A549 (cell line): ENCODE measurements around the gene FOXJ3. TPM values are rescaled to one million over a fixed set of nuclear protein-coding genes. Genes with fewer than 3 reads are reported as not detected.

Source experiments
- ATAC-seq, 2 experiments: fragments of 200-7000 bp in 1 of 2; fragments of >200 bp in 1 of 2; cut with Nextera tagmentation in 1 of 2; cut with Tn5 transposase in 1 of 2; 3 replicates each; pipeline versions ENCODE4 v1.8.0 to v1.9.1; 2018 to 2020; ENCODE audit warnings: mild to moderate bottlenecking in 1 of 2, moderate library complexity in 1 of 2
- CTCF ChIA-PET: fragments of 300-600 bp; sonication (Branson Sonifier 250); formaldehyde crosslinking; extraction: SDS; loops from one replicate; lab custom pipeline; 2021; ENCODE audit warnings: antibody characterized with exemption, inconsistent platforms; lab: Yijun Ruan, JAX
- POLR2A ChIA-PET: fragments of 350-600 bp; formaldehyde crosslinking; extraction: SDS; loops from one replicate; lab custom pipeline; 2021; ENCODE audit warnings: antibody characterized with exemption, inconsistent platforms; lab: Yijun Ruan, JAX
- DNase-seq, 2 experiments: peaks; one replicate each; pipeline versions ENCODE4 v3.0.0 to v3.0.0-alpha.2; 2011 to 2016; ENCODE audit warnings: low read depth in 1 of 2, low spot score in 1 of 2
- FAIRE-seq: peaks from 2 replicates; lab custom pipeline; 2011; peaks lifted over from hg19 to GRCh38; lab: Jason Lieb, UNC
- H3K27ac ChIP-seq, 2 experiments: fragments of >200 bp; sonication (Bioruptor Twin); formaldehyde crosslinking; 3 replicates each; pipeline ENCODE4 v1.5.1; 2016 to 2017
- H3K4me1 ChIP-seq: fragments of >200 bp; sonication (Bioruptor Twin); formaldehyde crosslinking; 3 replicates; pipeline ENCODE4 v1.6.1; 2016
- H3K4me2 ChIP-seq: fragments of >200 bp; sonication (Bioruptor Twin); formaldehyde crosslinking; 3 replicates; pipeline ENCODE4 v1.6.1; 2016
- H3K4me3 ChIP-seq: fragments of >200 bp; sonication (Bioruptor Twin); formaldehyde crosslinking; 3 replicates; pipeline ENCODE4 v1.5.1; 2016
- H3K9me3 ChIP-seq: fragments of >200 bp; sonication (Bioruptor Twin); formaldehyde crosslinking; 3 replicates; pipeline ENCODE4 v1.6.1; 2016
- BHLHE40 ChIP-seq: IDR thresholded peaks from 2 replicates; pipeline ENCODE4 v1.6.1; 2012; ENCODE audit warnings: low read depth, low read length, inconsistent platforms
- CBX2 ChIP-seq: fragments of 200-600 bp; sonication (generic); IDR thresholded peaks from 2 replicates; pipeline ENCODE4 v1.6.1; 2016; ENCODE audit warnings: low read depth, mild to moderate bottlenecking, borderline replicate concordance
- CEBPB ChIP-seq, 2 experiments: fragments of >200 bp in 1 of 2; sonication (Bioruptor Twin) in 1 of 2; formaldehyde crosslinking in 1 of 2; IDR thresholded peaks; 2 replicates each; pipeline ENCODE4 v1.6.1; 2012 to 2016
- CHD2 ChIP-seq: fragments of 150-350 bp; IDR thresholded peaks from 2 replicates; pipeline ENCODE4 v1.6.1; 2014; ENCODE audit warnings: low read length; ENCODE audit not compliant: partially characterized antibody
- FOSB ChIP-seq: fragments of 250-450 bp; sonication (Bioruptor Pico); IDR thresholded peaks from 2 replicates; pipeline ENCODE4 v1.5.0; 2020; ENCODE audit warnings: mild to moderate bottlenecking, moderate library complexity
- HDAC2 ChIP-seq: fragments of 200-600 bp; sonication (generic); IDR thresholded peaks from 2 replicates; pipeline ENCODE4 v1.6.1; 2016
- HEYL ChIP-seq: fragments of 250-450 bp; sonication (Bioruptor Pico); IDR thresholded peaks from 2 replicates; pipeline ENCODE4 v1.8.0; 2021; ENCODE audit warnings: mild to moderate bottlenecking, moderate library complexity
- HMGXB4 ChIP-seq: fragments of 250-450 bp; sonication (Bioruptor Pico); IDR thresholded peaks from 2 replicates; pipeline ENCODE4 v1.5.0; 2021; ENCODE audit warnings: mild to moderate bottlenecking, moderate library complexity, borderline replicate concordance
- HOXB13 ChIP-seq: fragments of 250-450 bp; sonication (Bioruptor Pico); IDR thresholded peaks from 2 replicates; pipeline ENCODE4 v1.5.0; 2020; ENCODE audit warnings: low read depth, mild to moderate bottlenecking, moderate library complexity
- JUN ChIP-seq, 2 experiments: fragments of >200 bp; sonication (Bioruptor Twin); formaldehyde crosslinking; IDR thresholded peaks; 2 replicates in 1 of 2; 3 replicates in 1 of 2; pipeline ENCODE4 v1.6.1; 2016 to 2017
- KDM1A ChIP-seq: fragments of 200-600 bp; sonication (generic); IDR thresholded peaks from 2 replicates; pipeline ENCODE4 v1.6.1; 2016; ENCODE audit warnings: low read depth, mild to moderate bottlenecking
- KDM5A ChIP-seq: fragments of 200-600 bp; sonication (generic); IDR thresholded peaks from 2 replicates; pipeline ENCODE4 v1.6.1; 2016; ENCODE audit warnings: antibody characterized with exemption, mild to moderate bottlenecking
- MAFK ChIP-seq: fragments of 450-650 bp; IDR thresholded peaks from 2 replicates; pipeline ENCODE4 v1.6.1; 2014; ENCODE audit not compliant: partially characterized antibody
- MYC ChIP-seq: IDR thresholded peaks from 2 replicates; pipeline ENCODE4 v1.6.1; 2012; ENCODE audit warnings: mild to moderate bottlenecking, inconsistent platforms, low read length, improper control_type of control experiment, borderline replicate concordance
- NR3C1 ChIP-seq: fragments of >200 bp; sonication (Bioruptor Twin); formaldehyde crosslinking; IDR thresholded peaks from 3 replicates; pipeline ENCODE4 v1.6.1; 2017
- POLR2A ChIP-seq: IDR thresholded peaks from 2 replicates; pipeline ENCODE4 v1.6.1; 2012; ENCODE audit warnings: mild to moderate bottlenecking, low read length
- RAD21 ChIP-seq, 2 experiments: fragments of >200 bp in 1 of 2; sonication (Bioruptor Twin) in 1 of 2; formaldehyde crosslinking in 1 of 2; IDR thresholded peaks in 1 of 2; conservative IDR thresholded peaks in 1 of 2; 2 replicates in 1 of 2; 3 replicates in 1 of 2; pipeline ENCODE4 v1.6.1; 2012 to 2018; ENCODE audit warnings: inconsistent platforms in 1 of 2
- SMC3 ChIP-seq: fragments of >200 bp; sonication (Bioruptor Twin); formaldehyde crosslinking; IDR thresholded peaks from 3 replicates; pipeline ENCODE4 v1.6.1; 2018; ENCODE audit warnings: inconsistent platforms
- SREBF2 ChIP-seq: fragments of 450-650 bp; IDR thresholded peaks from 2 replicates; pipeline ENCODE4 v1.6.1; 2014; ENCODE audit warnings: mild to moderate bottlenecking, moderate library complexity
- TFCP2L1 ChIP-seq: fragments of 250-450 bp; sonication (Bioruptor Pico); IDR thresholded peaks from 2 replicates; pipeline ENCODE4 v1.5.0; 2021; ENCODE audit warnings: mild to moderate bottlenecking
- TP53 ChIP-seq: fragments of 250-450 bp; sonication (Bioruptor Pico); IDR thresholded peaks from 2 replicates; pipeline ENCODE4 v1.5.0; 2021; ENCODE audit warnings: mild to moderate bottlenecking, moderate library complexity
- ZNF302 ChIP-seq: fragments of 250-450 bp; sonication (Bioruptor Pico); IDR thresholded peaks from 2 replicates; pipeline ENCODE4 v1.9.0; 2021; ENCODE audit warnings: inconsistent platforms, mild to moderate bottlenecking, moderate library complexity
- WGBS: methylation state at CpG from one replicate; pipeline ENCODE4 v1.1.6; 2017; ENCODE audit errors: missing lambda C conversion rate; 5-methylcytosine and 5-hydroxymethylcytosine counted together
- polyA plus RNA-seq, 4 experiments: library from polyadenylated mRNA; depleted of rRNA in 3 of 4; stranded (reverse); fragments of >200 nt; fragmentation: RNase III in 1 of 4; extraction: RNeasy Plus Mini Kit Qiagen cat#74134 plus additional on column Dnase treatment in 1 of 4; gene quantifications; 2 replicates in 3 of 4; 3 replicates in 1 of 4; pipeline ENCODE4 v1.2.3, GENCODE V29; 2011 to 2017
- TF ChIP-seq, protein P1 (sequence below): IDR thresholded peaks from 2 replicates; pipeline ENCODE4 v1.6.1; 2012
- TF ChIP-seq, protein P2 (sequence below): fragments of 250-450 bp; sonication (Bioruptor Pico); IDR thresholded peaks from 2 replicates; pipeline ENCODE4 v1.5.0; 2020; ENCODE audit warnings: low read depth, mild to moderate bottlenecking, moderate library complexity
- TF ChIP-seq, protein P3 (sequence below): fragments of >200 bp; sonication (Bioruptor Twin); formaldehyde crosslinking; IDR thresholded peaks from 3 replicates; pipeline ENCODE4 v1.5.1; 2016

The FOXJ3 gene
- polyA plus RNA-seq, 2 of the 4 experiments (the other 2 are of a cell fraction): 16.8 to 45.0 TPM

DNA sequence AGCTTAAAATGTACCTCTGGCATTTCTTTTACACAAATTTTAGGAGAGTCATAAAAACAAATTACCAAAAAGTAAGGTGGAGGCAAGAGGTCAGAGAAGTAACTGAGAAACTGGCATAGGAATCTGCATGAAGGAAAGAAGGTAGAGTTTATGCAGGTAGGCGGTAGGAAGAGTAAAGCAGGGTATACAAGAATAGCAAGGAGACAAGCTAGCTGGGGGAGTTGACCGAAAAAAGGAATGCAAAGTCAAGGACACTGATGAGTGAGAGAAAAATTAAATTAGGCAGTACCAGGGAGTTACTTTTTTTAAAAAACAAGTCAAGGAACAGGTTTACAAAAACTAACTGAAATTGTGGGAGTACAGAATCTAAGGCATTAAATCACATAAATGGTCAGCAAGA is 56.0 kb downstream of the FOXJ3 start:
- DNase-seq: no peak
- ChIA-PET POLR2A (no interaction called here), CTCF (no interaction called here)
- H3K9me3 ChIP-seq: no peaks in the 10 kb centered on the region
- FAIRE-seq: no peak
- TF ChIP-seq HDAC2: no peak
- TF ChIP-seq ZNF302 (CRISPR knock-in tag): no peak
- ATAC-seq: no peak
- 72% methylated on average over 2 of the region's 2 CpGs for whole genome bisulfite sequencing
- no peak overlapping the region for H3K27ac ChIP-seq
- no peak overlapping the region for H3K4me2 ChIP-seq
- H3K4me1 ChIP-seq: peaks cover 19% of the 10 kb centered on the region
- H3K4me3 ChIP-seq: no peak overlapping the region

GRCh38 chr1:42272920-42273319 is 62.1 kb downstream of the FOXJ3 start:
- DNase-seq: no peak
- Histone ChIP-seq H3K4me1 (no peaks in the 10 kb centered on the region), H3K27ac (no peak overlapping the region), H3K4me2 (no peak overlapping the region)
- no peak for FAIRE-seq
- ATAC-seq: no peak
- POLR2A ChIA-PET: no interaction called here
- TF ChIP-seq, protein P1, sequence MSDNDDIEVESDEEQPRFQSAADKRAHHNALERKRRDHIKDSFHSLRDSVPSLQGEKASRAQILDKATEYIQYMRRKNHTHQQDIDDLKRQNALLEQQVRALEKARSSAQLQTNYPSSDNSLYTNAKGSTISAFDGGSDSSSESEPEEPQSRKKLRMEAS: no peak
- TF ChIP-seq MAFK: no peak
- no peak for TF ChIP-seq CHD2
- TF ChIP-seq CBX2: no peak
- no peak for TF ChIP-seq HMGXB4 (CRISPR knock-in tag)
- no peak for TF ChIP-seq SMC3
- no peak for TF ChIP-seq HOXB13 (CRISPR knock-in tag)
- TF ChIP-seq BHLHE40: no peak
- no peak for TF ChIP-seq TFCP2L1 (CRISPR knock-in tag)
- TF ChIP-seq, protein P2, sequence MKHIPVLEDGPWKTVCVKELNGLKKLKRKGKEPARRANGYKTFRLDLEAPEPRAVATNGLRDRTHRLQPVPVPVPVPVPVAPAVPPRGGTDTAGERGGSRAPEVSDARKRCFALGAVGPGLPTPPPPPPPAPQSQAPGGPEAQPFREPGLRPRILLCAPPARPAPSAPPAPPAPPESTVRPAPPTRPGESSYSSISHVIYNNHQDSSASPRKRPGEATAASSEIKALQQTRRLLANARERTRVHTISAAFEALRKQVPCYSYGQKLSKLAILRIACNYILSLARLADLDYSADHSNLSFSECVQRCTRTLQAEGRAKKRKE (CRISPR knock-in tag): no peak
- TF ChIP-seq NR3C1: no peak
- TF ChIP-seq, all 56 proteins: peak for 0
- Histone ChIP-seq H3K9me3 (no peaks in the 10 kb centered on the region), H3K4me3 (no peak overlapping the region)
- 90% methylated on average over 1 of the region's 1 CpG for WGBS
- CTCF ChIA-PET: no interaction called here

GRCh38 chr1:42267904-42268303 is 67.1 kb downstream of the FOXJ3 start:
- ATAC-seq (no peak), FAIRE-seq (no peak), DNase-seq (no peak)
- no peaks in the 10 kb centered on the region for H3K4me1 ChIP-seq
- H3K9me3 ChIP-seq: no peaks in the 10 kb centered on the region
- CTCF ChIA-PET: no interaction called here
- H3K27ac ChIP-seq: no peak overlapping the region
- no peak overlapping the region for H3K4me3 ChIP-seq
- no peak for TF ChIP-seq KDM1A
- TF ChIP-seq, protein P1: no peak
- no peak for TF ChIP-seq CHD2
- TF ChIP-seq JUN (IDR thresholded peaks at IDR 0.05): no peak
- no peak for TF ChIP-seq HOXB13 (CRISPR knock-in tag)
- TF ChIP-seq KDM5A: no peak
- TF ChIP-seq, all 56 proteins: peak for 0
- POLR2A ChIA-PET: no interaction called here
- no peak overlapping the region for H3K4me2 ChIP-seq

DNA sequence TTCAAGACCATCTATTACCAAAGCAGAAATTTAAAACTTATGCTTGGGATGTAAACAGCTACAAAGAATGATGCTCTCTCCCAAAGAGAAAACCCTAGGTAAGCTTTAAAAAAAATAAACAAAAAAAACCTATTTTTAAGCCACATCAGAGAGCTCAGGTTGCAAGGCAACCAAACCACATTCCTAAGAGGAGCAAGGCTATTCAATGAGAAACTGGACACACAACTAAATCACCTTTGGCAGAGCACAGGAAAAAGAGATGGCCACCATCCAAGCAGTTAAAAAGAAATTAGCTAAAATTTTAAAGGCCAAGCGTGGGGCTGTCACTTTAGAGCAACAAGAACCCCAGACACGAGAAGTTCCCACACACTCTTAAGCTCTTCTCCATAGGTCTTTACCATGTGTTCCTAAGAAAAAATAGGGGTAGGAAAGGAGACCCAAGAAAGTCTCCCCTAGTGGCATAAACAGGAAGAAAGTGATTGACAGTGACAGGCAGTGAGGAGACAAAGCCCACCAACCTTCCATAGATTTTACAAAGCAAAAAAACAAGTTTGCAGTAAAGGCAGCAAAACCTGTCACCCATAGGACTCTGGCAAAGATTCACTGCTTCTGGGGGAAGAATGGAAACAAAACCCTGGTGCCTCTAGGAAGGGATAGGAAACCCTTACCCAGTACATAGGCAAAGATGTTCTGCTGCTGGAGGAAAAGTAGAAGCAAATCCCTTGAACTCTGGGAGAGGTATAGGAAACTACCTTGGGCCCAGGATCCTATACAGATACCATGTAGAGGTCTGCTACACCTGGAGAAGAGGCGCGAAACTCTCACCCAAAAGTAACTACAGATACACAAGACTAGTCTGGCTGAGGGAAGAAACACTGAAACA is 68.5 kb downstream of the FOXJ3 start:
- ChIA-PET POLR2A (no interaction called here), CTCF (interaction anchor here (0.6 kb wide), 1 partner anchor 19 kb away, joined by 3 read pairs; no protein-coding TSS in a partner anchor)
- Histone ChIP-seq H3K4me3 (no peak overlapping the region), H3K4me1 (no peaks in the 10 kb centered on the region), H3K27ac (no peak overlapping the region), H3K9me3 (no peaks in the 10 kb centered on the region), H3K4me2 (no peak overlapping the region)
- FAIRE-seq (no peak), ATAC-seq (no peak), DNase-seq (no peak)
- 94% methylated on average over 4 of the region's 4 CpGs for WGBS
- TF ChIP-seq HDAC2 (no peak), POLR2A (no peak), TP53 (no peak), CEBPB (IDR thresholded peaks at IDR 0.05) (no peak), HEYL (CRISPR knock-in tag) (no peak), FOSB (no peak), MYC (no peak), RAD21 (conservative IDR thresholded peaks at IDR 0.05 in 1 of 2, IDR thresholded peaks at IDR 0.05 in 1 of 2) (no peak), SREBF2 (no peak)
- TF ChIP-seq, protein P3, sequence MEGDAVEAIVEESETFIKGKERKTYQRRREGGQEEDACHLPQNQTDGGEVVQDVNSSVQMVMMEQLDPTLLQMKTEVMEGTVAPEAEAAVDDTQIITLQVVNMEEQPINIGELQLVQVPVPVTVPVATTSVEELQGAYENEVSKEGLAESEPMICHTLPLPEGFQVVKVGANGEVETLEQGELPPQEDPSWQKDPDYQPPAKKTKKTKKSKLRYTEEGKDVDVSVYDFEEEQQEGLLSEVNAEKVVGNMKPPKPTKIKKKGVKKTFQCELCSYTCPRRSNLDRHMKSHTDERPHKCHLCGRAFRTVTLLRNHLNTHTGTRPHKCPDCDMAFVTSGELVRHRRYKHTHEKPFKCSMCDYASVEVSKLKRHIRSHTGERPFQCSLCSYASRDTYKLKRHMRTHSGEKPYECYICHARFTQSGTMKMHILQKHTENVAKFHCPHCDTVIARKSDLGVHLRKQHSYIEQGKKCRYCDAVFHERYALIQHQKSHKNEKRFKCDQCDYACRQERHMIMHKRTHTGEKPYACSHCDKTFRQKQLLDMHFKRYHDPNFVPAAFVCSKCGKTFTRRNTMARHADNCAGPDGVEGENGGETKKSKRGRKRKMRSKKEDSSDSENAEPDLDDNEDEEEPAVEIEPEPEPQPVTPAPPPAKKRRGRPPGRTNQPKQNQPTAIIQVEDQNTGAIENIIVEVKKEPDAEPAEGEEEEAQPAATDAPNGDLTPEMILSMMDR: no peak
- TF ChIP-seq, protein P1: no peak
